ENCODE results near the gene GPD1.

Gene GPD1

DNA sequence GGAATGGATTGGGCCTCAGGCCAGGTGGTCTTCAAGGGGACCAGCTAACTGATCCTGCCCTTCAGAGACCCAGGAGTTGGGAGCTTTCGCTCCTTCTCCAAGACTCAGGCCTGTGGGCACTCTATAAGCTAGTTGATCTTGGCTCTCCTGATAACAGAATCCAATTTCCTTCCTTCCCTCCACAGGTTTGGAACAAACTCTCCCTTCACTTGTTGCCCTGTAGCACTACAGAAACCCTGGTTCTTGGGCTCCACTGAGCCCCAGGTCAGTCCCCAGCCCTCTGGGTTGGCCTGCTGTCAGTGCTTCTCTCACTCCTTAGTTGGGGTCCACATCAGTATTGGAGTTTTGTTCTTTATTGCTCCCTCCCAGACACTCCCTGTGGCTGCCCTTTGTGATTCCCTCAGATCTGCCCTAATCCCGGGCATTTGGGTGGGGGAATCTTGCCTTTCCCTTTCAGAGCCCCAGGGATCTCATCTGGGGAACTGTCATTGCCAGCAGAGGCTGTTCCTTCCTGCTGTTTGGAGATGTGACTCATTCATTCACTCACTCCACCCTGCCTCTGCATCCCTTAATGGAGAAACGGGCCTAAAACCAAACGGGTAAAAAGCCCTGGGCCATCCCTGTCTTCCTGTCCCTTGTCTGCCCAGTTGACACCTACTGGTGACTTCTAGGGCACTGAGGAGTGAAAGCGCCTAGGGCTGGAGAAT, 4.4 kb upstream of the GPD1 start:
- TF ChIP-seq, protein P1, sequence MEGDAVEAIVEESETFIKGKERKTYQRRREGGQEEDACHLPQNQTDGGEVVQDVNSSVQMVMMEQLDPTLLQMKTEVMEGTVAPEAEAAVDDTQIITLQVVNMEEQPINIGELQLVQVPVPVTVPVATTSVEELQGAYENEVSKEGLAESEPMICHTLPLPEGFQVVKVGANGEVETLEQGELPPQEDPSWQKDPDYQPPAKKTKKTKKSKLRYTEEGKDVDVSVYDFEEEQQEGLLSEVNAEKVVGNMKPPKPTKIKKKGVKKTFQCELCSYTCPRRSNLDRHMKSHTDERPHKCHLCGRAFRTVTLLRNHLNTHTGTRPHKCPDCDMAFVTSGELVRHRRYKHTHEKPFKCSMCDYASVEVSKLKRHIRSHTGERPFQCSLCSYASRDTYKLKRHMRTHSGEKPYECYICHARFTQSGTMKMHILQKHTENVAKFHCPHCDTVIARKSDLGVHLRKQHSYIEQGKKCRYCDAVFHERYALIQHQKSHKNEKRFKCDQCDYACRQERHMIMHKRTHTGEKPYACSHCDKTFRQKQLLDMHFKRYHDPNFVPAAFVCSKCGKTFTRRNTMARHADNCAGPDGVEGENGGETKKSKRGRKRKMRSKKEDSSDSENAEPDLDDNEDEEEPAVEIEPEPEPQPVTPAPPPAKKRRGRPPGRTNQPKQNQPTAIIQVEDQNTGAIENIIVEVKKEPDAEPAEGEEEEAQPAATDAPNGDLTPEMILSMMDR (IDR thresholded peaks at IDR 0.05; ENCODE audit: low read length, missing control alignments): no peak
- DNase-seq (ENCODE audit: low read depth): no peak
- H3K4me3 ChIP-seq (replicated peaks; ENCODE audit: low read depth, low read length): no peak overlapping the region

DNA sequence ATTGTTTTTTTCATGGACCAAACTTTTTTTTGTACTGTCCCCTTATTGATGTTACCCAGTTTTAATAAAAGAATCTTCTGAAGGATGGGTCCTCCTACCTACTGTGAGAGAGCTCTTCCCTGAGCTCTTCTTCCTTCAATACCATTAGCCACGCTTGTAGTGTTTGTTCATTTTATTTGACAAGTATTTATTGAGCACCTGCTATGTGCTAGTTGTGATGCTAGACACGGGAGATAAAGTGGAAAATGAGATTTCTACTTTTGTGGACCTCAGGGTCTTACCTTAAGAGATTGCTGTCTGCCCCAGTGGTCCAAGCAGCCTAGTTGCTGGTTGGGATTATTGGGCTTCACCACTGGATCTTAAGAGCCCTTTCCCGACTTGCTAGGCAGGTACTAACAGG, 3.2 kb upstream of the GPD1 start:
- TF ChIP-seq, protein P1 (IDR thresholded peaks at IDR 0.05; ENCODE audit: low read length, missing control alignments): no peak
- no peak overlapping the region for H3K4me3 ChIP-seq (replicated peaks; ENCODE audit: low read depth, low read length)

DNA sequence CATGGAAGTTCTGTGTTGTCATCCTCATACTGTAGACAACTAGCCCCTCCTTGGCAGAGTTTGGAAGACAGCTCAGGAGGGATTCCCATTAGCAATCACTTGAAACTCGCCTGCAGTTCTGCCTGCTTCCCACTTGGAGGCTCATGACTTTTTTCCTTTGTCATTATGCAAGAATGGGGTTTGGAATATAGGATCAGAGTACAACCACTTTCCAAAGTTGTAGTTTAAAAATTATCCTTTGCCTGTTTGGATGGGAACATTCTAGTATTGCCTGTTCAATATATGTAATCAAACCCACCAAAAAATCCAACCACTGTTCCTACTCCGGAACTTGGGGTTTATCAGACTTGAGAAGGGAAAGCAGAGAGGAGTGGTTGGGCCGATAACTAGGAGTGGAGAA, 2.1 kb upstream of the GPD1 start:
- peak; percentile 64 for DNase-seq (ENCODE audit: low read depth)
- TF ChIP-seq, protein P1 (IDR thresholded peaks at IDR 0.05; ENCODE audit: low read length, missing control alignments): peak; percentile 64
- H3K4me3 ChIP-seq (replicated peaks; ENCODE audit: low read depth, low read length): no peak overlapping the region

More for the DNA sequence above, 3.2 kb upstream of the GPD1 start:
- DNase-seq (ENCODE audit: low read depth): no peak

DNA sequence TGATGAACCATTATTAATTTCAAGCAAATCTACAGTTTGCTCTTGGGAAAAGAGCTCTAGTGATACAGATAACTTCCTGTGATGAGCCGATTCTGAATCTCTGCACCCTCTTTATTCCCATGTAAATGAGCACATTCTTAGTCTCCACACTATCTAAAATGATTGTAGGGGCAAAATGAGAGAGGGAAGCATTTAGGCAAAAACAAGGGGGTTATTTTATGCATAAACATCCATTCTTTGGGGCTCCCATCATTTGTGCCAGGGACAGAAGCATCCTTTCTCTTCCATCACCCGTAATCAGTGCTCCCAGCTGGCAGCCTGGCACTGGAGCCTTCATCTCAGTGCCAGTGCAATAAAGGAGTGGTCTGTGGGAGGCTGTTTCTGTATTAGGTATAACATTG, 1.7 kb upstream of the GPD1 start:
- TF ChIP-seq, protein P1 (IDR thresholded peaks at IDR 0.05; ENCODE audit: low read length, missing control alignments): no peak
- H3K4me3 ChIP-seq (replicated peaks; ENCODE audit: low read depth, low read length): no peak overlapping the region
- DNase-seq (ENCODE audit: low read depth): no peak

DNA sequence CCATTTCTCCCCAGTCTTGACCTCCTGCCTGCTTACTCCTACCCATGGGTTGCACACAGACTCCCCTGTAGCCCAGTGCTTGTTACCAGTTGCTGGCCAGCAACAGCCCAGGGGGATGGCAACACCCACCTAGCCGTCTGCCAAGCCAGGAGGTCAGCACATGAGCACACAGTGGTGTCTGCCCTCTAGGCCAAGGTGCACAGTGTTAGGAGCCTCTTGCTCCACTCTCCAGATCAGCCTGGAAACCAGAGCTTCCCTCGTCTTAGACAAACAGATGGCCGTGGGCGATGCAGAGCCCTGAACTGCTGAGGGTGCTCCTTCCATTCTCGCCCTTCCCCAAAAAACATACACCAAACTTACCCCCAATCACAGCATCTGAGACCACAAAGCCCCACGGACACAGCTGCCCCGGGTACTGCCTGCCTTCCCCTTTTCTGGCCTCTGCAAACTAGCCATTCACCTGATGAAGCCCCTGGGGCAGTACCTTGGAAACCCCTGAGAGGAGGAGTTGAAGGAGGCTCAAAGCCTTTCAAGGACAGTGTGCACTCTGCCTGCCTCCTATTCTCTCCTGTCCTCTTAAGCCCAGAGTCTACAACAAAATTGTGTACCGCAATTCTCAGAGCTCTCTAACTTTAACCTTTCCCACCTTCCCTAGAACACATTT, 1.0 kb upstream of the GPD1 start:
- DNase-seq (ENCODE audit: low read depth): no peak
- TF ChIP-seq, protein P1 (IDR thresholded peaks at IDR 0.05; ENCODE audit: low read length, missing control alignments): no peak
- H3K4me3 ChIP-seq (replicated peaks; ENCODE audit: low read depth, low read length): no peak overlapping the region

DNA sequence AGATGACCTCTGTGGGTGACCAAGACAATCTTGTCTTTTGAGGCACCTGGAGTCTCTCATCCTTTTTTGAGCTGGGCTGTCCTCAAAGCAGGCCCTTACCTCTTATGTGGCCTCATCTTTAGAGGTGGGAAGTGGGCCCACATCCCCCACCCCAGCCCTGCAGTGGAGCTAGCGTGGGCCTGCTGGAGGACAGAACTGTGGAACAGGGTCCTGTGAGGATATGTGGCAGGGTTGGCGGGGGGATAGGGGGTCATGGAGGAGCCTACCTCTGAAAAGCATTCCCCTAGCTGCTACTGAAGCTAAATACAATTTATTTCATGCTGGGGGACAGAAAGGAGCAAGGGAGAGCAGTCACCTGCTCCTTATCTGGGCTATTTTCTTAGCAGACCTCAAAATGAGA, 457 bp upstream of the GPD1 start:
- DNase-seq (ENCODE audit: low read depth): no peak
- TF ChIP-seq, protein P1 (IDR thresholded peaks at IDR 0.05; ENCODE audit: low read length, missing control alignments): no peak
- H3K4me3 ChIP-seq (replicated peaks; ENCODE audit: low read depth, low read length): no peak overlapping the region
